Fibroblast of the aortic adventitia (primary cell): ENCODE results near the gene FOXRED1. TPM values are rescaled to one million over a fixed set of nuclear protein-coding genes. Genes with fewer than 3 reads are reported as not detected.

Experiments
- DNase-seq: peaks from one replicate; pipeline ENCODE4 v3.0.0-alpha.2; 2010; ENCODE audit warnings: low read depth
- H3K4me3 ChIP-seq: 2 replicates; pipeline ENCODE4 v1.5.1; 2011; ENCODE audit warnings: low read depth, mild to moderate bottlenecking, control low read depth, low read length, moderate library complexity
- total RNA-seq: library from RNA; depleted of rRNA; stranded (reverse); fragments of >200 nt; gene quantifications from 2 replicates; pipeline ENCODE4 v1.2.3, GENCODE V29; 2012; ENCODE audit warnings: low replicate concordance
- TF ChIP-seq, protein P1 (sequence below): IDR thresholded peaks from 2 replicates; pipeline ENCODE4 v1.5.1; 2011; ENCODE audit warnings: mild to moderate bottlenecking, low read length, control low read depth, inconsistent platforms; ENCODE audit not compliant: insufficient read depth

FOXRED1 gene
- total RNA-seq, 1 donor, result 14.7 TPM

DNA sequence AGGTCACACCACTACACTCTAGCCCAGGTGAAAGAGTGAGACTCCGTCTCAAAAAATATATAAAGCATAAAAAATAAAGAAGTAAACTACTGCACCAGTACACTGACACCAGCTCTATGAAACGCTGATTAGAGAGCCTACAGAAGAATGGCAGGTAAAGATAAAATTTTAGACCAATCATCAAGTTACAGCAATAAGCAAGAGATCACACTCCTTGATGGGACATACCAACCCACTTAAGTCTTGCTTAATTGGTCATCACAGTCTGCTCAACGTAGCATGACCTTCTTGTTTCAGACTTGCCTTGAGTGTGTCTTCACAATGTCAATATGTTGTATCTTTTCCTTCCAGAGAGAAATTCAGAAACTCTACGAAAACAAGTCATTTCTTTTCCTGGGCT is 12.7 kb upstream of the FOXRED1 start:
- DNase-seq, result no peak
- no peak overlapping the region for H3K4me3 ChIP-seq
- TF ChIP-seq, protein P1, sequence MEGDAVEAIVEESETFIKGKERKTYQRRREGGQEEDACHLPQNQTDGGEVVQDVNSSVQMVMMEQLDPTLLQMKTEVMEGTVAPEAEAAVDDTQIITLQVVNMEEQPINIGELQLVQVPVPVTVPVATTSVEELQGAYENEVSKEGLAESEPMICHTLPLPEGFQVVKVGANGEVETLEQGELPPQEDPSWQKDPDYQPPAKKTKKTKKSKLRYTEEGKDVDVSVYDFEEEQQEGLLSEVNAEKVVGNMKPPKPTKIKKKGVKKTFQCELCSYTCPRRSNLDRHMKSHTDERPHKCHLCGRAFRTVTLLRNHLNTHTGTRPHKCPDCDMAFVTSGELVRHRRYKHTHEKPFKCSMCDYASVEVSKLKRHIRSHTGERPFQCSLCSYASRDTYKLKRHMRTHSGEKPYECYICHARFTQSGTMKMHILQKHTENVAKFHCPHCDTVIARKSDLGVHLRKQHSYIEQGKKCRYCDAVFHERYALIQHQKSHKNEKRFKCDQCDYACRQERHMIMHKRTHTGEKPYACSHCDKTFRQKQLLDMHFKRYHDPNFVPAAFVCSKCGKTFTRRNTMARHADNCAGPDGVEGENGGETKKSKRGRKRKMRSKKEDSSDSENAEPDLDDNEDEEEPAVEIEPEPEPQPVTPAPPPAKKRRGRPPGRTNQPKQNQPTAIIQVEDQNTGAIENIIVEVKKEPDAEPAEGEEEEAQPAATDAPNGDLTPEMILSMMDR, result no peak

GRCh38 chr11:126257144-126257543 is 11.8 kb upstream of the FOXRED1 start:
- DNase-seq, result no peak
- TF ChIP-seq, protein P1, result no peak

DNA sequence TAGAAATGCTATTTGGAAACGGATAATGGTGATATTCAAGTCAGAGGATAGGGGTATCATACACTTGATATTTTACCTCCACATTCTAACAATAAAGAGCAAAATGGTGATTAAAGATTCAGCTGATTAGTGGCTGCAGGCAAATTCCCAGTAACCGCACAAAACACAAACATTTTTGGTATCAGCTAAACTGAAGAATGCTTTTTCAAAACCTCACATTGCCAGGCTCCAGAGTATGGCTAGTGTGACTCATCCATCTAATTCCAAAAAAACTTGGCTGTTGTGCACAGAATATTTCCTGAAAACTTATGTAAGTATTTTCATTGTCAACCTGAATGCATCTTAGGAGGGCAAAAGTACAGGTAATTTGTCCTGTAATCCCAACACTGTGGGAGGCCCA is 11.2 kb upstream of the FOXRED1 start:
- H3K4me3 ChIP-seq, result no peak overlapping the region
- TF ChIP-seq, protein P1, result no peak
- peak; percentile 70 for DNase-seq

More at GRCh38 chr11:126257144-126257543, 11.8 kb upstream of the FOXRED1 start:
- H3K4me3 ChIP-seq, result no peak overlapping the region

DNA sequence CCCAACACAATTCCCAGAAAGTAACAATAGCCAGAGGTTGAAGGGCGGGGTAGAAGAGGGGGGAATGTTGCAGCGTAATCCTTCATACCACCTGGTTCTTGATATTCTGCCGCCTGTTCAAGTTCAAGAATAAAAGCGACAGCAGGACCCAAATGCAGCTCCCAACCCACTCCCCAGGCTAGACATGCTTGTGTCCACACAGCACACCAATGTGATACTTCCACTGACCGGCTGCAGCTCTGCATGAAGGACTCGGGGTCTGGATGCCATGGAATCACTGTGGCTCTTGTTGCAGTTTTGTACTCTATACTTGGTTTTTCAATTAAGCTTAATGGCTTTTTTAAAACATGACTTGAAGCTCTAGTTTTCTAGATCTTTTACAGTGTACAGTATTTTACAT is 6.7 kb upstream of the FOXRED1 start:
- TF ChIP-seq, protein P1, result no peak
- H3K4me3 ChIP-seq, result no peak overlapping the region
- no peak for DNase-seq

DNA sequence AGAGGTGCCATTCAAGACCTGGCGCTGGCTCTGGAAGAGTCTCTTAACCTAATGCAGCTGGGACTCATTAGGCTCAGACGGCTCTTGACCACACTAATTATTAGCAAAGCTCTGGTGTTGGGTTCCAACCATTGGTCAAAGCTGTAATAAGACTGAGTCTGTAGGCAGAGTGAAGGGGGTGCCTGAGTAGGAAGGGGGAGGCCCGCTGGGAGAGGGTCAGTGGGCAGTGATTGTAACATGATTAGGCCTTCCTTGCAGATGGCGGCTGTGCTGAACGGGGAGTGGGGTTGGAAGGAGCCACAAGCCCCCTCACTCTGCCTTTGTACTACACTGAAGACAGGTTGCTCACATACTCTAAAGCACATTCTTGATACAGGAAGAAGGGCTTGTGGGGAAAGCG is 5.5 kb upstream of the FOXRED1 start:
- TF ChIP-seq, protein P1, result no peak
- H3K4me3 ChIP-seq, result no peak overlapping the region
- DNase-seq, result no peak

DNA sequence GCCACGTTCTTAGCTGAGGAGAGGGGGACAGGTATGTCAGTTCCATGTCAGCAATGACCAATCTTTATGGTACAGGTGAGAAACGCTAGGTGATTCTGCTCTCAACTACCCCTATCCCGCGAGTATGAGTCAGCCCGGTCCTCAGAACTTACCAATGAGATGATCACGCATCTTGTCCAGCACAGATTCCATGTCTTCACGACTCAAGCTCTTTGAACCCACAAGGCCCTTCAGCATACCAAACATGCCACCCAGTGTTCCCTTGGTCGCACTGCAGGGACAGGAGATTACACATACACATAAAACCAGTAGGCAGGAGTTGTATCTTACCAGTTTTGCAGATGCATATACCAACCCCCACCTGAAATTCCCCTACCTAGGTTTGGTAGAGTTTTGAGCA is 3.1 kb upstream of the FOXRED1 start:
- H3K4me3 ChIP-seq, result no peak overlapping the region
- no peak for DNase-seq
- TF ChIP-seq, protein P1, result no peak

DNA sequence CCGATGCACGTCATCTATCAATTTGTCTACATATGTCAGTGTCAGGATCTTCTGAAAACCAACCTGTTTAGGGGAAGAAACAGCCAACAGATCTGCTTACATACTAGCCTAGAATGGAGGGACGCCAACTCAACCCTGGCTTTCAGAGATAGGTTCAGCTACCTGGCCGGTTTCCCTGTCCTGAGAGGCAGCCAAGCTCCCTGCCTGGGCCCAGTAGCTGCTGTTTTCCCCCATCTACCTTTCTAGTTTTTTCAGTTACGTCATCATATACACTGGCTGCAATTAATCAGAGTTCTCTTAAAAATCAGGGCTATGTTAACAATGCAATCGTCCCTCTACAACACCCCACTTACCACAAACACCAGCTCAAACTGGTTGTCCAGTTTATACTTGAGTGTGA is 1.3 kb upstream of the FOXRED1 start:
- peak overlapping the region; percentile 99 for H3K4me3 ChIP-seq
- no peak for DNase-seq
- TF ChIP-seq, protein P1, result no peak
